ENCODE data around the gene NDE1.
"Not testable (repeated sequence)": the region's sequence is repeated elsewhere in the genome, so short reads cannot be mapped to it uniquely, and the experiment has no call there.

The NDE1 gene

GRCh38 chr16:15621456-15621855 lies 28.6 kb upstream of the NDE1 start:
- no peak for DNase-seq

GRCh38 chr16:15621889-15622288 lies 28.2 kb upstream of the NDE1 start:
- no peak for DNase-seq

GRCh38 chr16:15631730-15632409 lies 18.2 kb upstream of the NDE1 start:
- no peak for DNase-seq

GRCh38 chr16:15635926-15636325 lies 14.1 kb upstream of the NDE1 start:
- DNase-seq, result no peak

GRCh38 chr16:15636392-15636873 lies 13.6 kb upstream of the NDE1 start:
- DNase-seq, result no peak

GRCh38 chr16:15639061-15639568 lies 10.9 kb upstream of the NDE1 start:
- no peak for DNase-seq

- DNase-seq, result no peak
These were observed 9.1 kb upstream of the NDE1 start for GRCh38 chr16:15640966-15641365.

GRCh38 chr16:15641753-15642556 lies 8.1 kb upstream of the NDE1 start:
- no peak for DNase-seq

GRCh38 chr16:15642557-15643047 lies 7.4 kb upstream of the NDE1 start:
- peak; percentile 60 for DNase-seq

GRCh38 chr16:15643048-15643945 lies 6.7 kb upstream of the NDE1 start, which contains the start of gene MARF1:
MARF1 (minus strand) TSS chr16:15643154; CDS start chr16:15639233, 3,921 bp downstream.
- peak; percentile 90 for DNase-seq

GRCh38 chr16:15643946-15644250 lies 6.1 kb upstream of the NDE1 start:
- DNase-seq, result no peak

GRCh38 chr16:15644267-15644961 lies 5.6 kb upstream of the NDE1 start:
- peak; percentile 89 for DNase-seq

GRCh38 chr16:15644962-15645465 lies 5.0 kb upstream of the NDE1 start:
- peak; percentile 57 for DNase-seq

- DNase-seq, result not testable (repeated sequence)
These were observed 3.3 kb upstream of the NDE1 start for GRCh38 chr16:15646557-15647293.

- DNase-seq, result no peak
These were observed 2.6 kb upstream of the NDE1 start for GRCh38 chr16:15647294-15648014.

- DNase-seq, result no peak
These were observed 1.8 kb upstream of the NDE1 start for GRCh38 chr16:15648135-15648730.

- DNase-seq, result not testable (repeated sequence)
These were observed 734 bp upstream of the NDE1 start for GRCh38 chr16:15649311-15649710.

GRCh38 chr16:15649727-15650018 lies 372 bp upstream of the NDE1 start:
- DNase-seq, result no peak

GRCh38 chr16:15650698-15651171 lies 690 bp downstream of the NDE1 start:
- DNase-seq, result no peak
